Ovary (tissue), 3 donors: ENCODE data around the gene FGF19.

Experiments
- CTCF ChIP-seq, 3 donors: fragments of 450-650 bp in 2 of 3; fragments of 200-600 bp in 1 of 3; IDR thresholded peaks; one replicate each; pipeline versions ENCODE4 v1.5.1 to v1.8.0; 2016 to 2022; ENCODE audit warnings: antibody characterized with exemption in 3 of 3, mild to moderate bottlenecking in 1 of 3
- POLR2A ChIP-seq: fragments of 450-650 bp; IDR thresholded peaks from one replicate; pipeline ENCODE4 v1.6.1; 2017; ENCODE audit warnings: antibody characterized with exemption, mild to moderate bottlenecking, moderate library complexity
- donor health status: DM: no; HTN: no; CAD: no.

GRCh38 chr11:69666261-69666660 lies 37.6 kb downstream of the FGF19 start:
- TF ChIP-seq CTCF (IDR thresholded peaks at IDR 0.05) = no peak
- no peak for TF ChIP-seq POLR2A
